ENCODE results near the gene MGLL. TPM values are rescaled to one million over a fixed set of nuclear protein-coding genes. Genes with fewer than 3 reads are reported as not detected.

MGLL gene
- total and polyA plus RNA-seq, 2 experiments from 2014 or later, result 58.7 to 184 TPM

GRCh38 chr3:127678315-127678599 lies 144.1 kb downstream of the MGLL start:
- Histone ChIP-seq H3K79me2 (ENCODE audit: insufficient read depth) (peaks cover 9% of the 10 kb centered on the region; the same call in 1 of the 2 replicates), H3K27ac (no peak overlapping the region), H3K9ac (no peak overlapping the region), H3K4me2 (ENCODE audit: unreplicated experiment) (no peak overlapping the region), H3K9me2 (ENCODE audit: insufficient read depth) (no peaks in the 10 kb centered on the region), H2AFZ (no peak overlapping the region), H4K20me1 (ENCODE audit: insufficient read depth) (no peaks in the 10 kb centered on the region), H3K27me3 (replicated peaks; ENCODE audit: insufficient read depth) (no peaks in the 10 kb centered on the region), H3K4me3 (no peak overlapping the region), H3K9me3 (ENCODE audit: low read depth) (no peaks in the 10 kb centered on the region), H3K4me1 (ENCODE audit: insufficient read depth) (no peaks in the 10 kb centered on the region; the same call in 1 of the 2 replicates), H3F3A (ENCODE audit: insufficient read depth) (no peaks in the 10 kb centered on the region), H3K36me3 (ENCODE audit: low read depth) (no peaks in the 10 kb centered on the region)
- DNase-seq, result no peak
- in situ Hi-C loops (cut with MboI), result no loop called here
- no peak for TF ChIP-seq EZH2 (IDR thresholded peaks at IDR 0.05; ENCODE audit: insufficient read depth, poor library complexity, severe bottlenecking)
- TF ChIP-seq EZH2phosphoT487 (IDR thresholded peaks at IDR 0.05; ENCODE audit: insufficient read depth, low read depth), result no peak
- 97 to 98% methylated on average over 8 of the region's 8 CpGs for WGBS, 2 experiments (ENCODE audit: low coverage in 1 of 2, low lambda C conversion rate in 2 of 2, missing lambda C conversion rate in 2 of 2)

DNA sequence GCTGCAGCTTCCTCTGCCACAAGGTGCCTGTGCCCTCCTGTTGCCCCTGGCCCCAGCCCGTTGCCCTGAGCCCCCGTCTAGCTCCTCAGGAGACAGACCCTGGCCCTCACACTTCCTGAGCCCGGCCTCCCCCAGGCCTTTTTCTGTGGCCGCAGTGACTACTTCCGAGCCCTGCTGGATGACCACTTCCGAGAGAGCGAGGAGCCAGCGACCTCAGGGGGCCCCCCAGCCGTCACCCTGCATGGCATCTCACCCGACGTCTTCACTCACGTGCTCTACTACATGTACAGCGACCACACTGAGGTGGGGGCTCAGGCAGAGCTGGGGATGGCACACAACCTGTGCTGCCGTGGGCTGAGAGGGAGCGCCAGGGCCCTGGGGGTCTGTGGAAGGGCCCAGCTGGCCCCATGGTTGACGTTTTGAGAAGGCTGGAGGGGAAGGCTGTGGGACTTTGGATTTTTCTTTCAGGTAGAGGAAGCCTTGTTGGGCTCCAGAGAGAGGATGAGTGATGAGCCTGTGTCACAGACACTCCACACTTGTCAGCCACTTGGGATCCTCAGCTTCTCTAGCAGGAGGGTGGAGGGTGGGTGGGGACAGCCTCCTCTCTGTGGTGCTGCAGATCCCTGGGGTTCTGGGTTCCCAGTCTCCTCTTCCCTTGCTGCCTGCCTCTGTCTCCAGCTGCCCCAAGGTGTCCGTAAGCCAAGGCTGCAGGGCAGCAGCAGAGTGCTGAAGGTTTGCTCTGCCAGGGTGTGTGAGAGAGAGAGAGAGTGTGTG lies 144.6 kb downstream of the MGLL start:
- Histone ChIP-seq H2AFZ (no peak overlapping the region), H3F3A (ENCODE audit: insufficient read depth) (no peaks in the 10 kb centered on the region)
- 91 to 95% methylated on average over 17 of the region's 17 CpGs for WGBS, 2 experiments (ENCODE audit: low coverage in 1 of 2, low lambda C conversion rate in 2 of 2, missing lambda C conversion rate in 2 of 2)

GRCh38 chr3:127676921-127677351 lies 145.4 kb downstream of the MGLL start:
- in situ Hi-C loops (cut with MboI), result no loop called here
- H3K9me3 ChIP-seq (ENCODE audit: low read depth), result no peaks in the 10 kb centered on the region
- 92% methylated on average over 16 to 20 of the region's 21 CpGs for WGBS, 2 experiments (ENCODE audit: low coverage in 1 of 2, low lambda C conversion rate in 2 of 2, missing lambda C conversion rate in 2 of 2)

More for the DNA sequence above, 144.6 kb downstream of the MGLL start:
- DNase-seq, result no peak
- Histone ChIP-seq H3K9me2 (ENCODE audit: insufficient read depth) (no peaks in the 10 kb centered on the region), H3K4me2 (ENCODE audit: unreplicated experiment) (no peak overlapping the region), H3K4me3 (no peak overlapping the region), H3K9ac (no peak overlapping the region), H3K27ac (no peak overlapping the region), H3K79me2 (ENCODE audit: insufficient read depth) (peaks cover 9% of the 10 kb centered on the region; the same call in 1 of the 2 replicates), H3K36me3 (ENCODE audit: low read depth) (no peaks in the 10 kb centered on the region), H3K27me3 (replicated peaks; ENCODE audit: insufficient read depth) (no peaks in the 10 kb centered on the region), H3K9me3 (ENCODE audit: low read depth) (no peaks in the 10 kb centered on the region), H4K20me1 (ENCODE audit: insufficient read depth) (no peaks in the 10 kb centered on the region), H3K4me1 (ENCODE audit: insufficient read depth) (no peaks in the 10 kb centered on the region)
- no peak for TF ChIP-seq EZH2phosphoT487 (IDR thresholded peaks at IDR 0.05; ENCODE audit: insufficient read depth, low read depth)
- in situ Hi-C loops (cut with MboI), result no loop called here

GRCh38 chr3:127676456-127676855 lies 145.9 kb downstream of the MGLL start:
- DNase-seq, result no peak
- no peak overlapping the region for H3K27ac ChIP-seq
- H3K4me1 ChIP-seq (ENCODE audit: insufficient read depth), result no peaks in the 10 kb centered on the region
- TF ChIP-seq EZH2 (IDR thresholded peaks at IDR 0.05; ENCODE audit: insufficient read depth, poor library complexity, severe bottlenecking), result no peak
- no peak for TF ChIP-seq EZH2phosphoT487 (IDR thresholded peaks at IDR 0.05; ENCODE audit: insufficient read depth, low read depth)
- H3F3A ChIP-seq (ENCODE audit: insufficient read depth), result no peaks in the 10 kb centered on the region
- H3K4me2 ChIP-seq (ENCODE audit: unreplicated experiment), result no peak overlapping the region
- peaks cover 9% of the 10 kb centered on the region; the same call in 1 of the 2 replicates for H3K79me2 ChIP-seq (ENCODE audit: insufficient read depth)
- no peak overlapping the region for H3K4me3 ChIP-seq
- H3K27me3 ChIP-seq (replicated peaks; ENCODE audit: insufficient read depth), result no peaks in the 10 kb centered on the region
- H2AFZ ChIP-seq, result no peak overlapping the region
- H3K9me3 ChIP-seq (ENCODE audit: low read depth), result no peaks in the 10 kb centered on the region
- H3K36me3 ChIP-seq (ENCODE audit: low read depth), result no peaks in the 10 kb centered on the region
- no peak overlapping the region for H3K9ac ChIP-seq
- 79 to 93% methylated on average over 4 of the region's 4 CpGs for WGBS, 2 experiments (ENCODE audit: low coverage in 1 of 2, low lambda C conversion rate in 2 of 2, missing lambda C conversion rate in 2 of 2)
- H3K9me2 ChIP-seq (ENCODE audit: insufficient read depth), result no peaks in the 10 kb centered on the region
- no peaks in the 10 kb centered on the region for H4K20me1 ChIP-seq (ENCODE audit: insufficient read depth)
- in situ Hi-C loops (cut with MboI), result no loop called here

More at GRCh38 chr3:127676921-127677351, 145.4 kb downstream of the MGLL start:
- Histone ChIP-seq H3K27ac (no peak overlapping the region), H3K4me1 (ENCODE audit: insufficient read depth) (no peaks in the 10 kb centered on the region), H3K36me3 (ENCODE audit: low read depth) (no peaks in the 10 kb centered on the region), H3F3A (ENCODE audit: insufficient read depth) (no peaks in the 10 kb centered on the region), H3K4me2 (ENCODE audit: unreplicated experiment) (no peak overlapping the region), H3K9me2 (ENCODE audit: insufficient read depth) (no peaks in the 10 kb centered on the region), H4K20me1 (ENCODE audit: insufficient read depth) (no peaks in the 10 kb centered on the region), H3K4me3 (no peak overlapping the region), H3K9ac (no peak overlapping the region), H2AFZ (no peak overlapping the region), H3K79me2 (ENCODE audit: insufficient read depth) (peaks cover 9% of the 10 kb centered on the region; the same call in 1 of the 2 replicates), H3K27me3 (replicated peaks; ENCODE audit: insufficient read depth) (no peaks in the 10 kb centered on the region)
- TF ChIP-seq EZH2 (IDR thresholded peaks at IDR 0.05; ENCODE audit: insufficient read depth, poor library complexity, severe bottlenecking), result no peak
- no peak for TF ChIP-seq EZH2phosphoT487 (IDR thresholded peaks at IDR 0.05; ENCODE audit: insufficient read depth, low read depth)
- DNase-seq, result no peak
